Retinal pigment epithelial cell (primary cell): ENCODE data around the gene SYNE3.

Experiments used
- DNase-seq: peaks from one replicate; pipeline ENCODE4 v3.0.0-alpha.2; 2010; ENCODE audit warnings: low read depth
- H3K4me3 ChIP-seq: 2 replicates; pipeline ENCODE4 v1.5.1; 2011; ENCODE audit warnings: mild to moderate bottlenecking, low read length, control low read depth, moderate library complexity
- TF ChIP-seq, protein P1 (sequence below): conservative IDR thresholded peaks from 2 replicates; pipeline ENCODE4 v1.5.1; 2011; ENCODE audit warnings: low read depth, low read length, control low read depth, inconsistent platforms

Gene SYNE3

DNA sequence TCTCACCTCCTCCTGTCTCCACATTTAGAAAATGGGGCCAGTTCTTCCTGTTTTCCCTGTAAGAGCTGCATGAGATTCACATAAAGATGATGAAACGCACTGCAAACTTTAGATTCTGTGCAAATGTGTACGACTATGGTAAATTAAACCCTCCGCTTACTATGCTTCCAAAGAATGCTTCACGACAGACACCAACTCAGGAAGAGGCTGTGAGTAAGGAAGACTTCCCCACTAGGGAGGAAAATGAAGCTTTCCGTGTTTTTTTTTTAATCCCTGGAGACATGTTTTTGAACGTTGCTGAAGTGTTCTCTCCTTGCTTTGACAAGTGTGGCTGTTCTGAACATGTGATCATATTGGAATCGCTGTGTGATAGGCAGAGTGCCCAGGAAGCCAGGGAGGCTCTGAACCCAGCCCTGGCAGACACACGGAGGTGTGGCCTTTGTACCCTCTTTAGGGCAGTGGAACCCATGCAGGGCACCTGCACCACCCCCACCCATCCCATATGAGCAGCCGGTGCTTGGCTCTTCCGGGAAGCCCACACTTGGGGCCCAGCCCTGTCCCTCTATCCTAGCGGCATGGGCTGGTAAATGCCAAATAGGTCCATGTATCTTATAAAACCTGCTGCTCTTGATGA is 7.5 kb upstream of the SYNE3 start:
- DNase-seq = no peak
- TF ChIP-seq, protein P1, sequence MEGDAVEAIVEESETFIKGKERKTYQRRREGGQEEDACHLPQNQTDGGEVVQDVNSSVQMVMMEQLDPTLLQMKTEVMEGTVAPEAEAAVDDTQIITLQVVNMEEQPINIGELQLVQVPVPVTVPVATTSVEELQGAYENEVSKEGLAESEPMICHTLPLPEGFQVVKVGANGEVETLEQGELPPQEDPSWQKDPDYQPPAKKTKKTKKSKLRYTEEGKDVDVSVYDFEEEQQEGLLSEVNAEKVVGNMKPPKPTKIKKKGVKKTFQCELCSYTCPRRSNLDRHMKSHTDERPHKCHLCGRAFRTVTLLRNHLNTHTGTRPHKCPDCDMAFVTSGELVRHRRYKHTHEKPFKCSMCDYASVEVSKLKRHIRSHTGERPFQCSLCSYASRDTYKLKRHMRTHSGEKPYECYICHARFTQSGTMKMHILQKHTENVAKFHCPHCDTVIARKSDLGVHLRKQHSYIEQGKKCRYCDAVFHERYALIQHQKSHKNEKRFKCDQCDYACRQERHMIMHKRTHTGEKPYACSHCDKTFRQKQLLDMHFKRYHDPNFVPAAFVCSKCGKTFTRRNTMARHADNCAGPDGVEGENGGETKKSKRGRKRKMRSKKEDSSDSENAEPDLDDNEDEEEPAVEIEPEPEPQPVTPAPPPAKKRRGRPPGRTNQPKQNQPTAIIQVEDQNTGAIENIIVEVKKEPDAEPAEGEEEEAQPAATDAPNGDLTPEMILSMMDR = no peak
- no peak overlapping the region for H3K4me3 ChIP-seq

DNA sequence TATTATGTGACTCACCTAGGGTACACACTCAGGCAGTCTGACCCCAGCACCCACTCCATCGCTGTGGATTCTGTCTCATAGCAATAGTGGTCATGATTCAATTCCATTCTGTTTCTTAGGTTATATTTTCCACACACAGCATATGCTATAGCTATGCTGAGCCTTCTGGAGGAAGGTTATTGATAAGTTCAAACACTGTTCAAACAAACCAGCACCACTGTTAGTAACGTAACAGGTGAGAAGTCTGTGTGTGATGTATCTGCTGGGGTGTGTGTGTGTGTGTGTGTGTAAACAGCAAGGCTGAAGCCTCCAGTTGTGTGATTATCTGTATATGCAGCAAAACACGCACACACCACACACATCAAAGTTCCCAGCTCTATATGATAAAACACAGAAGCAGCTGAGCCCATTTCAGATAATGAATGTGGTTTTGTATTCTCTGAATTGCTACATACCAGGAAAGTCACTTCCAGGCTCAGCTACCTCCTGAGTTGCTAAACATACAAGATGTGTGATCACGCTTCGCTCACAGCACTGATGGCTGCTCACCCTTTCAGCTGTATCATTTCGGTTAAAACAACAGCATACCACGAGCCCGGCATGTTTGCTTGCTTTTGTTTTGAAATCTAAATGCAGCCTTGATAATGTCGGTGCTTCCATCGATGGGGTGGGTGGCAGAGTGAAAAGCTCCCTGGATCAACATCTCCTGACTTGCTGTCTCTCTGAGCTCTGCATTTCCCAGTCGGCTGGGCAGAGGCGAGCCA is 6.8 kb upstream of the SYNE3 start:
- no peak for DNase-seq
- H3K4me3 ChIP-seq = no peak overlapping the region
- TF ChIP-seq, protein P1 = no peak

DNA sequence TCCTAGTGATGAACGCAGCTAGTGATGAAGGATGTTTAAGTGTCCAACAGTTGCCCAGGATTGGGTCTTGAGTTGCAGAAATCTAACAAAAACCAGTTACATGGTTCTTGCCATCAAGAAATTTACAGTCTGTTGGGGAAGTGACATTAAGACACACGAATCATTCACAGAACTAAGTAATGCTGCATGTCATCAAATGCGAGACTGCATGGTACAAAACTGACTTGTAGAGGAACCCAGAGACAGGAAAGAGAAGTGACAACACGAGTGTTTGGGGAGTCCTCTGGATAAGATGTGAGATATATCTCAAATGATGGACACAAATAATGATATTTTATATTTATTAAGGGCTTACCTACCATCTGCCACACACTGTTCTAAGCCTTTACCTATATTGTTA is 6.1 kb upstream of the SYNE3 start:
- DNase-seq = no peak
- H3K4me3 ChIP-seq = no peak overlapping the region
- TF ChIP-seq, protein P1 = no peak

DNA sequence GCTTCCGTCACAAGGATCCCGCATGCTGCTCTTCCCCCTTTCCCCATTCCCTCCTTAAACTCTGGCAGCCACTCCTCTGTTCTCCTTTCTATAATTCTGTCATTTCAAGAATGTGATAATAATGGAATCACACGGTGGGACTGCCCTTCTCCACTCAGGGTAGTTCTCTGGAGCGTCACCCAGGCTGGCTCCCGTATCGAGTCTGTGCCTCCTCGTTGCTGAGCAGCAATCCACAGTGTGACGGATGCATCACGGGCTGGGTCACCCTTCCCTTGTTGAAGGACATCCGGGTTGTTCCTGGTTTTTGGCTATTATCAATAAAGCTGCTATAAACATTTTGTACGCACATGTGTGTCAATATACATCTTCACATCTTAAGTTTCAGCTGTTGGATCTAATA is 5.7 kb upstream of the SYNE3 start:
- no peak overlapping the region for H3K4me3 ChIP-seq
- DNase-seq = no peak
- TF ChIP-seq, protein P1 = no peak

DNA sequence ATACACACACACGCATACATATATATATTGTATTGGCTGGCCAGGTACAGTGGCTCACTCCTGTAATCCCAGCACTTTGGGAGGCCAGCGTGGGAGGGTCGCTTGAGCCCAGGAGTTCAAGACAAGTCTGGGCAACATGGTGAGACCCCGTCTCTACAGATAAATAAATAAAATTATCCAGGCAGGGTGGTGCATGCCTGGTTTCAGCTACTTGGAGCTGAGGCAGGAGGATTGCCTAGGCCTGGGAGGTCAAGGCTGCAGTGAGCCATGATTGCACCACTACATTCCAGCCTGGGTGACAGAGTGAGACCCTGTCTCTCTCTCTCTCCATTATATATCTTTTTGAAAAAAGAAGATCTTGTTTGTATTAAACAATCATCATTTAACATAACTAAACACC is 4.6 kb upstream of the SYNE3 start:
- DNase-seq = no peak
- no peak overlapping the region for H3K4me3 ChIP-seq
- TF ChIP-seq, protein P1 = no peak

DNA sequence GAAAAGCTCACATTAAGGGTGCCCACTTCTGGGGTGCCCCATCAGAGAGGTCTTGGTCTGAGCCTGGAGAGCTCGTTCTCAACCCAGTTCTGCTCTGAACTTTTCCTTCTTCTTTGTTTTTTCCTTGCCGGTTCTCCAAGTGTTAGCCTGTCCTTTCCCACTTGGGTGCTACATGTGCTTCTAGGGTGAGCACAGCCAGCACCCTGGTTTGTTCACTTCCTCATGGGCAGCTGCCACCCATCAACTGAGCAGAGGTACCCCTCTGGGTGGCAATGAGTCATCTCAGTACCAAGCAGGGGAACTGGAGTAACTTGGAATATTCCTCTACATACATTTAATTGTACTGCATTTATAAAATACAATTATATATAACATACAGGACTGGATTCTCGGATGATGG is 3.9 kb upstream of the SYNE3 start:
- no peak for DNase-seq
- TF ChIP-seq, protein P1 = no peak
- H3K4me3 ChIP-seq = no peak overlapping the region

DNA sequence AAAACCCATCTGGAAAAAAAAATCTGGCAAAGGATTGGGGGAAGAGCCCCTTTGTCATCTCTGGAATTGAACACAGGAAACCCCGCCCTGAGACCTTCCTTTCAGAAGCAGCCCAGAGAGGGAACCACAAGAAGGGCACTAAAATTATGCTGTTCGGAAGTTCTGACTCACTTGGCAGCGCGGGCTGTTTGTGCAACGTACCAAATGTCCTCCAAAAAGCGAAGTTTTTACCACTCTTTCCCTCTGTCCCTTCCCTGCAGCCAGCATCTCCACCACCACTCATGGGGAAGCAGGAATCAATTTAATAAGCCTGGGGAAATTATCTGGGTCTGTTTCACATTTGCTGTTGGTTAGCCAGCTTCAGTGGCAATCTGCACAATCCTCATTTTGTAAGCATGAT is 3.2 kb upstream of the SYNE3 start:
- TF ChIP-seq, protein P1 = no peak
- no peak overlapping the region for H3K4me3 ChIP-seq
- DNase-seq = no peak
